Astrocyte of the hippocampus (primary cell): ENCODE data around the gene C1QA.
A peak's percentile ranks its signal among the peaks of the same experiment; 100 is the strongest.

Experiments
- DNase-seq: peaks from one replicate; pipeline ENCODE4 v3.0.0; 2011; ENCODE audit warnings: low read depth, low spot score

Gene C1QA, protein sequence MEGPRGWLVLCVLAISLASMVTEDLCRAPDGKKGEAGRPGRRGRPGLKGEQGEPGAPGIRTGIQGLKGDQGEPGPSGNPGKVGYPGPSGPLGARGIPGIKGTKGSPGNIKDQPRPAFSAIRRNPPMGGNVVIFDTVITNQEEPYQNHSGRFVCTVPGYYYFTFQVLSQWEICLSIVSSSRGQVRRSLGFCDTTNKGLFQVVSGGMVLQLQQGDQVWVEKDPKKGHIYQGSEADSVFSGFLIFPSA

DNA sequence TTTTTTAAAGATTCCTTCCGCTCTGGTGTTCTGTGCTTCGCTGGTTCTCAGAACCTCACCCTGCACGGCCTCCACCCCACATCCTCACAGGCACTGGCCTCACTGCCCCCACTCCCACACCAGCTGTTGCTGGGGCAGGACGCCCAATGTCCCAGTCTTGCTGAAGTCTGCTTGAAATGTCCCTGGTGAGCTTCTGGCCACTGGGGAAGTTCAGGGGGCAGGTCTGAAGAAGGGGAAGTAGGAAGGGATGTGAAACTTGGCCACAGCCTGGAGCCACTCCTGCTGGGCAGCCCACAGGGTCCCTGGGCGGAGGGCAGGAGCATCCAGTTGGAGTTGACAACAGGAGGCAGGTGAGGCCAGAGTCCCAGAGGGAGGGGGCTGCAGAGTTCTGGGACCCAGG lies at the start of gene C1QA:
TSS of gene C1QA (plus strand) at position 276 of the 400 bp plus-strand sequence. CDS start 989 bp downstream, outside the sequence.
- no peak for DNase-seq

DNA sequence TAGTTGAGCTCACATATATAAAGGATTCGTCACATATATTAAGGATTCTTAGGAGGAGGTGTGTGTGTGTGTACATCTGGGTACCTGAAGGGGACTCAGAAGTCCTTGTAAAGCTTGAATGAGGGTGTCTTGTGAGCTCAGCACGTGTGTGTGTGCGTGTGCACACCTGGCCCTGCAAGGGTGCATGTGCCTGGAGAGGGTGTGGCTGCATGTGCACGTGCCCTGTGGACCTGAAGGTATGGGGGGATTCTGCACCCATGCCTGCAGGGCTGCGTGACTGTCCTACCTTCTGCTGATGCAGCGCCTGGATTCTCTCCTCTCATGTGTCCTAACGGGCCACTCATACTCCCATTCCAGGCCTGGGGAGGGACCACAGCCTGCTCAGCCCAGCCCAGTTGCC lies 49.2 kb upstream of the C1QA start:
- DNase-seq: no peak

DNA sequence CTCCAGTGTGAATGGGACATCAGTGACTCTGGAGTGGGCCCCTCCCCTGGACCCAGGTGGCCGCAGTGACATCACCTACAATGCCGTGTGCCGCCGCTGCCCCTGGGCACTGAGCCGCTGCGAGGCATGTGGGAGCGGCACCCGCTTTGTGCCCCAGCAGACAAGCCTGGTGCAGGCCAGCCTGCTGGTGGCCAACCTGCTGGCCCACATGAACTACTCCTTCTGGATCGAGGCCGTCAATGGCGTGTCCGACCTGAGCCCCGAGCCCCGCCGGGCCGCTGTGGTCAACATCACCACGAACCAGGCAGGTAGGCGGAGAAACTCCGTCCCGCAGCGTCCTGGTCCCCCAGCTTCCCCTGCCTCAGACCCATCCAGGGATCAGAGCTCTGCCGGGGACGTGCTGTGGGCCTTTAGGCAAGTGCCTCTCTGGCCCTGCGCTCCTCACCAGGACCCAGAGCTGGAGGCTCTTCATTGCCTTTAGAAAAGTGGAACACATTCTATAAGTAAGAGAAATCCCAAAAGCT lies 47.5 kb upstream of the C1QA start:
- no peak for DNase-seq

DNA sequence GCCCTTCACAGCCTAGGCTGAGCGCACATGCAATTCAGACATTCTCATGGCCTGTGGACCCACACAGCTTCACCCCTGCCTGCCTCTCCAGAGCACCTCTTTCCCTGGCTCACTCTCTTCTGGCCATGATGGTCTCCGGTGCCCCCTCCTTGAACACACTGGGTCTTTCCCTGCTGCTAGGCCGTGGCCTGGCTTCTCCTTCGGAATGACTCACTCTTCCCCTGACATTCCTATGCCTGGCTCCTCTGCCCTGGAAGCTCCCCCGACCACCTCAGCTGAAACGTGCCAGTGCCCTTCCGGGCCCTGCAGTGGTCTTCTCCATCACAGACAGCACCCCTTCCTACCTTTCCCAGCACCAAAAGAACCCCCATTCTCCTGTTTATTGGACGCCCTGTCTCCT lies 44.9 kb upstream of the C1QA start:
- DNase-seq: peak; percentile 14

DNA sequence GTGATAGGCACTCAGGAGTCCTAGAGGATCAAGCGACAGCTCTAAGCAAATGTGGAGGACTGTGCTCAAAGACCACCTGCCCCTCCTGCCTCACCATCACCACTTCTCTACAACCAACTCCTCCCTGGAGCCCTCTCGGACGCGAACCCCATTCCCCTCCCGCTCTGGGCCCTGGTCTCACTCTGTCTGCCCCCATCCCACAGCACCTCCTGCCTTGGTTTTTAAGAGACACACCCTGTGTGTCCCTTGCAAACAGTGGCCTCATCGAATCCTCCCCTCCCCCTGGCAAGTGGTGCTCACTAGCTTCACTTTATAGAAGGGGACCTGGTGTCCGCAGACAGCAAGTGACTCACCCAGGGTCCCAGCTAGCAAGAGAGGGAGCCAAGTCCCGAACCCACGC lies 44.4 kb upstream of the C1QA start:
- DNase-seq: no peak

DNA sequence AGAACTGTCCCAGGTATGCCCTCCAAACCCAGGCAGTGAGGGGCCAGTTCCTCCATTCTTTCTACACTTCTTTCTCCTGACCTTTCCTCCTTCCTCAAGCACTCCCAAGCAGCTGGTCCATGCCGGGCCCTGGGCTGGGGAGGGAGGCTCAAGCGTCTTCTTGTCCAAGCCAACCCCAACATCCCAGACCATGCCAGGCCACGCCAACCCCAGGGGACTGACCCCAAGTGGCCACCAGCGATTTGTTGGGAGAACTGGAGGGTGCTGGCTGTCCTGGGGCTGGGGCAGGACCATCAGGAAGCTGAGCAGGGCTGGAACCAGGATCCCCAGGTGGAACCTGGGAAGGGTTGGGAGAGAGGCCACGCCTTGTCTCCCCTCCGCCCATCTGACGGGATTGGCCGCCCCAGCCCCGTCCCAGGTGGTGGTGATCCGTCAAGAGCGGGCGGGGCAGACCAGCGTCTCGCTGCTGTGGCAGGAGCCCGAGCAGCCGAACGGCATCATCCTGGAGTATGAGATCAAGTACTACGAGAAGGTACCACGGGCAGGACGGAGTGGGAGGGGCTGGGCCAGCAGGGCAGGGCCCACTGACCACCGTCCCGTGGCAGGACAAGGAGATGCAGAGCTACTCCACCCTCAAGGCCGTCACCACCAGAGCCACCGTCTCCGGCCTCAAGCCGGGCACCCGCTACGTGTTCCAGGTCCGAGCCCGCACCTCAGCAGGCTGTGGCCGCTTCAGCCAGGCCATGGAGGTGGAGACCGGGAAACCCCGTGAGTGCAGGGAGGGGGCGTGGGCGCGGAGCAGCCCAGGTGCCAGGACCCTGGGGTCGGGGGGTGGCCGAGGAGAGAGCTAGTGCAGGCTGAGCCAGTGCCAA lies 43.3 kb upstream of the C1QA start:
- DNase-seq: no peak

DNA sequence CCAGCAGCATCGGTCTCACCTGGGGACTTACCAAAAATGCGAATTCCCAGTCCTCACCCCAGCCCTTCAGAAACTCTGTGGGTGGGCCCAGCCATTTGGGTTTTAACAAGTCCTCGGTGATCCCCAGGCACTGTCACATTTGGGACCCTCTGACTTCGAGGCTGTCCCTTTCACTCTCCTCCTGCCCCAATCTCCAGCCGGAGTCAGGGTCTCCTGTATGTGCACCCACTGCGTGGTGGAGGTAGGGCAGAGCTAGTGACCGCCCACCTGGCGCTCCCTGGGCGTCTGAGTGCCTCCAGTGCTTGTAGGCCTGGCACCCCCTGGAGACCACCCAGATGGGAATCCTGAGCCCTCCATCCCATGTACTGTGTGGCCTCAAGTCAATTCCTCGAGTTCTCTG lies 42.0 kb upstream of the C1QA start:
- DNase-seq: no peak

DNA sequence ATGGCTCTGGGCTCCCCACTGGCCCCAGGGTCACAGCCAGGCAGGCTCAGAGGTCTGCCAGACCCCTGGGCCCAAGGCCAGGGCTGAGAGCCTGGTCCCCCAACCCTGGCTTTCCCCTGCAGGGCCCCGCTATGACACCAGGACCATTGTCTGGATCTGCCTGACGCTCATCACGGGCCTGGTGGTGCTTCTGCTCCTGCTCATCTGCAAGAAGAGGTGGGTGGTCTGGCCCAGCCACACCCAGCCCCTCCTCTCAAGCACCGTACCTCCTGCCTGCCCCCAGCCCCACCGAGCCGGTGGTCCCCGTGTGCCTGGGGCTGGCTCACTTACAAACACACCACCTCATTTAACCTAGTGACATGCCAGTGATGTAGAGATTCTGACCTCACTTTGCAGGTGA lies 41.3 kb upstream of the C1QA start:
- DNase-seq: no peak

DNA sequence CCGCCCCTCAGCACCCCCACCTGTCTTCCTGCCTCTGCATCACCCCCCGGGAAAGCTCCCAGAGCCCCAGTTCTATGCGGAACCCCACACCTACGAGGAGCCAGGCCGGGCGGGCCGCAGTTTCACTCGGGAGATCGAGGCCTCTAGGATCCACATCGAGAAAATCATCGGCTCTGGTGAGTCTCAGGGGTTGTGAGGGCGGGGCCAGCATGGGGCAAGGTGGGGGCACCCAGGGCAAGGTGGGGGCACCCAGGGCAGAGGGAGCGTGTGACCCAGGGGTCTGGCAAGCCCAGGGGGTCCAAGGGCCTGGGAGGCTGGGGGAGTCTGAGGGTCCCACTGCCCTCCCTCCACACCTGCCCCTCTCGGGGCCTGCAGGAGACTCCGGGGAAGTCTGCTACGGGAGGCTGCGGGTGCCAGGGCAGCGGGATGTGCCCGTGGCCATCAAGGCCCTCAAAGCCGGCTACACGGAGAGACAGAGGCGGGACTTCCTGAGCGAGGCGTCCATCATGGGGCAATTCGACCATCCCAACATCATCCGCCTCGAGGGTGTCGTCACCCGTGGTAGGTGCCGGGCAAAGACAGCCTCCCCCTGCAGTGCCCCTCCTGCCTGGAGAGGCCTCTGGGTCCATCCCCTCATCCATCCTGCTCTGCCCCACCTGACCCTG lies 39.0 kb upstream of the C1QA start:
- DNase-seq: no peak

DNA sequence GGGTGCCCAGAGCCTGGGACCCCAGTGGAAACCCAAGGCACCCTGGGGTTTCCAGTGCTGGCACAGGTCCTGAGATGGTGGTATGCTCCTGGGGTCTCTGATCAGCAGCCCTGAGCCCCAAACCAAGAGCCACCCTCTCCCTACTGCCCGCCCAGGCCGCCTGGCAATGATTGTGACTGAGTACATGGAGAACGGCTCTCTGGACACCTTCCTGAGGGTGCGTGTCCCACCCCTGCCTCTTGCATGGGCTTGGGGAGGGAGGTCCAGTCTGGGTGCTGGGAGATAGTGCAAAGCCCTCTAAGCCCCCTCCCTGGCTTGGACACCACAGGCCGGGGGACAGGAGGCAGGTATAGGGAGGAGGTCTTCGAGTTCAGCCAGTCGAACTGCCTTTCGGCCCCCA lies 38.4 kb upstream of the C1QA start:
- DNase-seq: no peak

DNA sequence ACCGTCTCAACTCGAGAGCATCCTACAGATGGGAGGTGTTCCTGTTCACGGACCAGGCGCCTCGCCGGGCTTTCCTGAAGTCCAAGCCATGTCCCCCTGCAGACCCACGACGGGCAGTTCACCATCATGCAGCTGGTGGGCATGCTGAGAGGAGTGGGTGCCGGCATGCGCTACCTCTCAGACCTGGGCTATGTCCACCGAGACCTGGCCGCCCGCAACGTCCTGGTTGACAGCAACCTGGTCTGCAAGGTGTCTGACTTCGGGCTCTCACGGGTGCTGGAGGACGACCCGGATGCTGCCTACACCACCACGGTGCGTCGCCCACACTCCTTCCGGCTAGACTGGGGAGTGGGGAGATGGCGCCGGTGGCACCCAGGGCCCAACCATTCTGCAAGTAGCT lies 37.7 kb upstream of the C1QA start:
- no peak for DNase-seq

DNA sequence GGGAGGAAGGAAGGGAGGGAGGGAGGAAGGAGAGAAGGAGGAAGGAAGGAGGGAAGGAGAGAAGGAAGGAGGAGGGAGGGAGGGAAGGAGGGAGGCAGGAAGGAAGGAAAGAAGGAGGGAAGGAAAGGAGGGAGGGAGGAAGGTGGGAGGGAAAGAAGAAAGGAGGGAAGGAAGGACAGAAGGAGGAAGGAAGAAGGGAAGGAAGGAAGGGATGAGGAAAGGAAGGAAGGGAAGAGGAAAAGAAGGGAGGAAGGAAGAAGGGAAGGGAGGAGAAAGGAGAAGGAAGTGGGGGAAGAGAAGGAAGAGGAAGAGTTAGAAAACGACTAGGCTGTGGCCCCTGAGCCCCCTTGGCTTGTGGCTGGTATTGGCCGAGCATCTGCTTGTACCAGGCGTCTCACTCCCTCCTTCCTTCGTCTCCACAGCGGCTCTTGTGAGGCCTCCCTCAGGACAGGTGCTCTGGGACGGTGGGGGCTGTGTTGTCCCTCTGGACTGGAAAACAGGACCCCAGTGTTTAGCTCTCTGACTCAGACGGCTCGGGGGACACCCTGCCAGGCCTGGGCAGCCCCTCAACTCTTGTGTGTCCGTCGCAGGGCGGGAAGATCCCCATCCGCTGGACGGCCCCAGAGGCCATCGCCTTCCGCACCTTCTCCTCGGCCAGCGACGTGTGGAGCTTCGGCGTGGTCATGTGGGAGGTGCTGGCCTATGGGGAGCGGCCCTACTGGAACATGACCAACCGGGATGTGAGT lies 36.2 kb upstream of the C1QA start:
- no peak for DNase-seq

DNA sequence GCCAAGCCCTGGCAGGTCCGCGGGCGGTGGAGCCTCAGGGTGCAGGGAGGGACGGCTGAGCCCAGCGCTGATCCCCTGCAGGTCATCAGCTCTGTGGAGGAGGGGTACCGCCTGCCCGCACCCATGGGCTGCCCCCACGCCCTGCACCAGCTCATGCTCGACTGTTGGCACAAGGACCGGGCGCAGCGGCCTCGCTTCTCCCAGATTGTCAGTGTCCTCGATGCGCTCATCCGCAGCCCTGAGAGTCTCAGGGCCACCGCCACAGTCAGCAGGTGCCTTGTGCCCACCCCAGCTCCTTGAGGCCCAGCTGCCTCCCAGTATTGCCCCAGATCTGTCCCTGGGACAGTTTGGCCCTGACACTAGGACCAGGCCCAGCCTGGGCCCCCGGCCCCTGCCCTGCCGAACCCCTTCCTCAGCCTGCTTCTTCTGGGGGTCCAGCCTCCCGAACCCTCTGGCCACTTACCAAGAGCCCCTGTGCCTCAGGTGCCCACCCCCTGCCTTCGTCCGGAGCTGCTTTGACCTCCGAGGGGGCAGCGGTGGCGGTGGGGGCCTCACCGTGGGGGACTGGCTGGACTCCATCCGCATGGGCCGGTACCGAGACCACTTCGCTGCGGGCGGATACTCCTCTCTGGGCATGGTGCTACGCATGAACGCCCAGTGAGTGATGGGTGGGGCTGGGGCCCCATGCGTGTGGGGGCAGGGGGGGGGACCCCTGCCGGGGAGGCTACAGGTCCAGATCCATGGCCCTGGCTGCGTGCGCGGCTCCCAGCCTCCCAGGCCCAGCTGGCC lies 35.4 kb upstream of the C1QA start:
- no peak for DNase-seq

DNA sequence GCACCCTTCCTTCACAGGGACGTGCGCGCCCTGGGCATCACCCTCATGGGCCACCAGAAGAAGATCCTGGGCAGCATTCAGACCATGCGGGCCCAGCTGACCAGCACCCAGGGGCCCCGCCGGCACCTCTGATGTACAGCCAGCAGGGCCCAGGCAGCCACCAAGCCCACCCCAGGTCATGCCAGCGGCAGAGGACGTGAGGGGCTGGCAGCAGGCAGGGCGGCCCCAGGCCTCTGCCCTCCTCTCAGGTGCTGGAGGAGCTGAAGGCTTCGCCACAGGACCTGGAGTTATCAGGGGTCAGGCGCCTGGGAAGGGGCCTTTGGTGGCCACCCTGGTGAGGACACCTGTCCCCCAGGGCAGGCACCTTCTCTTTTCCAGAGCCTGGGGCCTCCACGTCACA lies 34.8 kb upstream of the C1QA start:
- DNase-seq: no peak

DNA sequence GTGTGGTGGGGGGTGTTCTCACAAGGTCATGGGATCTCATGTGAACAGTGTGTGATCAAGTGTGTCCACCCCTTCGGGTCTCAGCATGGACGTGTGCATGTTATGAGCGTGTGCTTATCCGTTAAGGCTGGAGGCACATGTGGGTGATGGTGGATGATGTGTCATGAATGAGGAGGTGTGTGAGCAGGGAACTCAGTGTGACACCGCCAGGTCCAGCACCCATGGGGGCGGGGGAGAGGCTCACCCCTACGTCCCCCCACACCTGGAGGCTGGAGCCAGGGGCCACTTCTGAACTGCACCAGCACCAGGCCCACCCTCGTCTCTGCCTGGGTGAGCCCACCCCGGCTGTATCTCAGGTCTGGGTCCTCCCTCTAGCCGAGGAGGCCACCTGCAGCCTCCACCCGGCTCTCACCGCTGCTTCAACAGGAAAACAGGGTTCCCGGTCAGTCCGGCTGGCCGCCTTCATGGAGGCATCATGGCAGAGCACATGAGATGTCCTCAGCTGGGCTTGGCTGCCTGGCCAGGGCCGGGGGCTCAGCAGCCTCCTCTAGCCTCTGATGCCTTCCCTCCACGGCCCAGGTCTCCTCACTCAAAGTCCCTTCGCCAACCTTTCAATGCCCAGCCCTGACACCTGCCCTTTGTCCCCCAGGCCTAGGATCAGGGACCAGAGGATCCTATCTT lies 34.2 kb upstream of the C1QA start:
- no peak for DNase-seq

DNA sequence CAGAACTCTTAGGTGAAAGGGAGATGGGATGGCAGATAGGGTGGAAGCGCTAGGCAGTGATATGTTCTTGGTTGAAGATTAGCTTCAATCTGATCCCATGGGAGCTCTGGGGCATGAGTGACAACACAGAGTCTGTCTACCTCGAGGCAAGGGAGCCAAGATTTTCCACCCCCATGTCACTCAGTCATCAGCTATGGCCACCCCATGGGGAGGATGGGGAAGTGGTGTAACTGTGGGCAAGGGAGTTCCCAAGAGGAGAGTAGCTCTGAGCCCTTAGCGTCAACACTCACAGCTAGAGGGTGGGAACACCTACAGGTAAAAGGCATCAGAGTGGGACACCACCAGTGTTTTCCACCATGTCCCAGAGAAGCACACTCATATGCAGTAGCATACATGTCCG lies 30.3 kb upstream of the C1QA start:
- DNase-seq: no peak

DNA sequence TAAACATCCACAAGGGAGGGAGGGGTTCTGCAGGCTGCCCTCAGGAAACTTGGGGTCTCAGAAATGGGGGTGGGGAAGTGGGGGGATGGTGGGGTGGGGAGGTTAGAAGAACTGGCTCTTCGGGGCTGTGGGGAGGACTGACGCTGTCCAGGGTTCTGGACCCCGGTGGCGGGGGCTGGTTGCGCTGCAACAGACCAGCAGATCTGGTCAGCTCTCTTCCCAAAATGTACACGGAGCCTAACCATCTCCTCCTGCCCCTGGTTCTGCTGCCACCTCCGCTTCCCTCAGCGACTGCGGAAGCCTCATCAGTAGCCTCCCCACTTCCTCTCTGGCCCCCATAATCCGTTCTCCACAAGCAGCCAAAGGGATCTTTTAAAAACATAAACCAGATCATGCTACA lies 29.3 kb upstream of the C1QA start:
- DNase-seq: peak; percentile 24

DNA sequence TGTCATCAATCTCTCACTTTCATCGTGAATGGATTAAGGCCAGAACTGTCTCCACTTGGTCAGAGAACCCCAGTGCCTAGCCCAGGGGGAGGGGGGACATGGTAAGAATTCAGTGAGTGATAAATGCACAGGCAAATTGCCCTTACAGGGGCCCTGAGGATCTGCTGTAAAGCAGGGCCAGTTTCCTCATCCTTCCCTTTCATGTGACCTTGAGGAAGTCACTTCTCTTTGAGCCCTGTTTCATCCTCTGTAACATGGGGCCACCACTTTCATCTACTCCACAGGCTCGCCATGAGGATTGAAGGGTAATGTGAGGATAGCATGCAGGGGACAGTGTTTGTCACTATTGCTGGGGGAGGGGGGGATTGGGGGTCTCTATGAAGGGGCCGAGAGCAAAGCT lies 28.1 kb upstream of the C1QA start:
- no peak for DNase-seq

DNA sequence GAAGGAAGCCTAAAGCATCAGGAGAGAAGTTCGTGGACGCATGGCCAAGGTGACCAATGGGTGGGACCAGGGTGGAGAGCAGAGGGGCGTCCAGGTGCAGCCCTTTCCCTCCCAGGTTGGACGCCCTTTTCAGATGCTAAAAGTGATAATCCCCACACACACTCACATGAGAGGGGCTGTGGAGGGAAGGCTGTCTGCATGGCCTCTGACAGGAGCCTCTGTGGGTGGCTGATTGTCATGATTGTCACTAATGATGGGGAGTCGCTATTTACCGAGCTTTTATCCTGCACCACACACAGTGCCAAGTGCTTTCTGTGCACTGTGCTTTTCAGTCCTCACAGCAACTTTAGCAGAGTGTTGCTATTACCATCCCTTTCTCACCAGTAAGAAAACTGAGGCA lies 27.1 kb upstream of the C1QA start:
- no peak for DNase-seq

DNA sequence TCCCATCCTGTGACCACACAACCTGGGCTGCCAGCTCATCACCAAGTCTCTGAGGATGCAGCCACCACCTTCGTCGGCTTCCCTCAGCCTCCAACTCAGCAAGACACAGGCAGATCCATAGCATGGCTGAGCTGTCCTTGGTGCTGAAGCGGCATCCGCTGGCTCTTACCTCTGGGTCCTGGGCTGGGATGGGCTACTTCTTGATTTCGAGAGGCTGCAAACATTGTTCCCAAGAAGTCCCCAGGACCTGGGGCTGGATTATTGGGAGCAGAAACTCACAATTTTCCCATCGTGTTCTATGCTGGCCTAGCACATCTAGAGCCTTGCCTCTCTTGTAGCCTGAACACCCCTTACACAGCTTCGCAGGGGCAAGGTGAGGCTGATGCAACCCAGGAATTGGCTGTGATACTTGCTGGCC lies 24.9 kb upstream of the C1QA start:
- DNase-seq: peak; percentile 86
